Gastrocnemius medialis (tissue), 4 donors: ENCODE results near the gene RNASE4. TPM values are rescaled to one million over a fixed set of nuclear protein-coding genes. Genes with fewer than 3 reads are reported as not detected.
"Not testable (repeated sequence)": the region's sequence is repeated elsewhere in the genome, so short reads cannot be mapped to it uniquely, and the experiment has no call there.

Experiments used
- ATAC-seq, 2 donors: fragments of 150-250 bp; one replicate each; pipeline ENCODE4 v1.9.1; 2016
- DNase-seq, 2 donors: peaks; one replicate each; pipeline ENCODE4 v3.0.0-alpha.2; 2019
- H3K27ac ChIP-seq, 4 donors: fragments of 200-600 bp; sonication (generic); 1 replicate in 1 of 4; 2 replicates in 3 of 4; pipeline ENCODE4 v1.5.1; 2016 to 2018; ENCODE audit warnings: mild to moderate bottlenecking in 2 of 4, moderate library complexity in 1 of 4
- H3K27me3 ChIP-seq, 3 donors: fragments of 200-600 bp; sonication (generic) in 2 of 3; 1 replicate in 1 of 3; 2 replicates in 2 of 3; pipeline versions ENCODE4 v1.5.1 to v1.6.0; 2016 to 2019; ENCODE audit warnings: mild to moderate bottlenecking in 1 of 3, moderate library complexity in 1 of 3
- H3K36me3 ChIP-seq, 2 donors: fragments of 200-600 bp; sonication (generic) in 1 of 2; one replicate each; pipeline ENCODE4 v1.5.1; 2017 to 2018
- H3K4me1 ChIP-seq, 2 donors: fragments of 200-600 bp; sonication (generic) in 1 of 2; one replicate each; pipeline ENCODE4 v1.5.1; 2016 to 2017; ENCODE audit warnings: mild to moderate bottlenecking in 2 of 2
- H3K4me3 ChIP-seq, 4 donors: fragments of 200-600 bp; sonication (generic) in 3 of 4; 1 replicate in 1 of 4; 2 replicates in 3 of 4; pipeline ENCODE4 v1.5.1; 2016 to 2019; ENCODE audit warnings: mild to moderate bottlenecking in 2 of 4
- H3K9me3 ChIP-seq, 3 donors: fragments of 200-600 bp; sonication (generic) in 2 of 3; 1 replicate in 1 of 3; 2 replicates in 2 of 3; pipeline ENCODE4 v1.5.1; 2016 to 2019
- POLR2A ChIP-seq, 2 donors: fragments of 450-650 bp; IDR thresholded peaks; one replicate each; pipeline ENCODE4 v1.6.1; 2017; ENCODE audit warnings: antibody characterized with exemption in 2 of 2, mild to moderate bottlenecking in 2 of 2, moderate library complexity in 2 of 2
- in situ Hi-C, 4 donors: fragments of 200-750 bp; cut with MboI; loops; one replicate each; pipeline versions ENCODE4 v1.15.0 to v1.8.0; 2017; ENCODE audit warnings: low sequenced_read_pairs in 4 of 4
- intact Hi-C: fragments of 100-400 bp; cut with DNase I; formaldehyde crosslinking; loops from one replicate; pipeline ENCODE4 v1.15.1; 2023; ENCODE audit warnings: low total_unique reads
- total RNA-seq, 4 donors: library from RNA; depleted of rRNA; stranded (reverse); fragments of >200 nt; gene quantifications; one replicate each; pipeline versions ENCODE4 v1.1.0 to v1.2.3, GENCODE V29; 2016
- TF ChIP-seq, protein P1 (sequence below), 5 experiments: fragments of 450-650 bp in 3 of 5; fragments of 200-600 bp in 2 of 5; sonication (generic) in 2 of 5; IDR thresholded peaks in 4 of 5; conservative IDR thresholded peaks in 1 of 5; 1 replicate in 4 of 5; 2 replicates in 1 of 5; pipeline ENCODE4 v1.5.1; 2016 to 2019; ENCODE audit warnings: antibody characterized with exemption in 5 of 5, mild to moderate bottlenecking in 3 of 5, moderate library complexity in 3 of 5

The RNASE4 gene
- total RNA-seq, 4 donors from 2014 or later: 12.2 to 21.3 (median 18.9) TPM

DNA sequence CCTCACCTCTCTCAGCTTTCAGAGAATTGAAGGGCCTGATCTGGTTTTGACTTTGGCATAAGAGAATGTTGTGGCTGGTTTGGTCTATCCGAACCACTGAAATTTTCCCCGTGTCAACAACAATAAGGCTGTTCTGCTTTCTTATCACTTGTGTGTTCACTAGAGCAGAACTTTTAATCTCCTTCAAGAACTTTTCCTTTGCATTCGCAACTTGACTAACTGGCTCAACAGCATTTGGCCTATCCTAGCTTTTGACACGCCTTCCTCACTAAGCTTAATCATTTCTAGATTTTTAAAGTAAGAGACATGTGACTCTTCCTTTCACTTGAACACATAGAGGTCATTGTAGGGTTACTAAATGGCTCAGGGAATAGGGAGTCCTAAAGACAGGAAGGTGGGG, 35.4 kb downstream of the RNASE4 start:
- intact Hi-C loops: no loop called here

DNA sequence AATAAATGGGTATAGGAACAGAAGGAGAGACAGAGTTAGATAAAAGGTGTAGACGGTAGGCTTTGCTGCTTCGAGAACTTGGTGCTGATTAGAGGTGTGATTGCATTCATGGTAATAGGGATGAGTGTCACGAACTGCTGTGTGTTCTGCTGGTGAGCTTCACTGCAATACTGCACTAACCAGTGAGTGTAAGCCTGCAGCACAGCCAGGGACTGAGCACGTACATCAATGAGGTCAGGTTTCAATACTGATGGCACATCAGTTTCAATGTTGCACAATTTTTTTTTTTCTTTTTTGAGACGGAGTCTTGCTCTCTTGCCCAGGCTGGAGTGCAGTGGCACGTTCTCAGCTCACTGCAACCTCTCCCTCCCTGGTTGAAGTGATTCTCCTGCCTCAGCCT, 36.4 kb downstream of the RNASE4 start:
- intact Hi-C loops (no loop called here), in situ Hi-C loops (no loop called here)
- Histone ChIP-seq H3K27ac (no peak overlapping the region), H3K9me3 (no peaks in the 10 kb centered on the region), H3K4me1 (no peaks in the 10 kb centered on the region), H3K4me3 (no peak overlapping the region), H3K27me3 (peaks cover 0 to 23% (median 9%) of the 10 kb centered on the region in 3 donors), H3K36me3 (no peaks in the 10 kb centered on the region)
- ATAC-seq (no peak), DNase-seq (no peak)
- TF ChIP-seq, protein P1, sequence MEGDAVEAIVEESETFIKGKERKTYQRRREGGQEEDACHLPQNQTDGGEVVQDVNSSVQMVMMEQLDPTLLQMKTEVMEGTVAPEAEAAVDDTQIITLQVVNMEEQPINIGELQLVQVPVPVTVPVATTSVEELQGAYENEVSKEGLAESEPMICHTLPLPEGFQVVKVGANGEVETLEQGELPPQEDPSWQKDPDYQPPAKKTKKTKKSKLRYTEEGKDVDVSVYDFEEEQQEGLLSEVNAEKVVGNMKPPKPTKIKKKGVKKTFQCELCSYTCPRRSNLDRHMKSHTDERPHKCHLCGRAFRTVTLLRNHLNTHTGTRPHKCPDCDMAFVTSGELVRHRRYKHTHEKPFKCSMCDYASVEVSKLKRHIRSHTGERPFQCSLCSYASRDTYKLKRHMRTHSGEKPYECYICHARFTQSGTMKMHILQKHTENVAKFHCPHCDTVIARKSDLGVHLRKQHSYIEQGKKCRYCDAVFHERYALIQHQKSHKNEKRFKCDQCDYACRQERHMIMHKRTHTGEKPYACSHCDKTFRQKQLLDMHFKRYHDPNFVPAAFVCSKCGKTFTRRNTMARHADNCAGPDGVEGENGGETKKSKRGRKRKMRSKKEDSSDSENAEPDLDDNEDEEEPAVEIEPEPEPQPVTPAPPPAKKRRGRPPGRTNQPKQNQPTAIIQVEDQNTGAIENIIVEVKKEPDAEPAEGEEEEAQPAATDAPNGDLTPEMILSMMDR (IDR thresholded peaks at IDR 0.05 in 4 of 5, conservative IDR thresholded peaks at IDR 0.05 in 1 of 5): no peak
- no peak for TF ChIP-seq POLR2A (IDR thresholded peaks at IDR 0.05)

More for the DNA sequence above, 35.4 kb downstream of the RNASE4 start:
- Histone ChIP-seq H3K36me3 (no peaks in the 10 kb centered on the region), H3K4me3 (no peak overlapping the region), H3K27ac (no peak overlapping the region), H3K27me3 (peaks cover 0 to 23% (median 0%) of the 10 kb centered on the region in 3 donors), H3K9me3 (no peaks in the 10 kb centered on the region), H3K4me1 (peaks cover 0 to 1% of the 10 kb centered on the region in 2 donors)
- TF ChIP-seq, protein P1 (IDR thresholded peaks at IDR 0.05 in 4 of 5, conservative IDR thresholded peaks at IDR 0.05 in 1 of 5): no peak
- TF ChIP-seq POLR2A (IDR thresholded peaks at IDR 0.05): no peak
- DNase-seq: no peak
- ATAC-seq: no peak
- in situ Hi-C loops: no loop called here

DNA sequence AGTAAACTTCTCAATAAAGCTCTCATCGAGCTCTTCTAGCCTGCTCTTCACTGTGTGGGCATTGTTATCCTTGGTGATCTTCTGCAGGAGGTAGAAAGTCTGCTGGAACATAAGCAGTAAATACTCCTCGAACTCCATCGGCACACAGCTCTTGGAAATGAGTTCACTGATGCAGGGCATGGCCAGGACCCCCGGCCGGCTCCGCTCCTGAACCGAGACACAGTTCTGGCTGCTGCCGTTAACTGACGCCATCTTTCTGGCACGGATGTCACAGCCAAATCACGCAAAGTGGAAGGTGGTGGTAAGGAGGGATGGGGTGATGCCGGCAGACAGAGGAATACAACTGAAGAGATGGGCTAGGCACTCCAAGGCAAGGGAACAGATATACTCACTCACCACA, 37.7 kb downstream of the RNASE4 start:
- intact Hi-C loops: no loop called here
- no peaks in the 10 kb centered on the region for H3K4me1 ChIP-seq
- TF ChIP-seq POLR2A (IDR thresholded peaks at IDR 0.05): no peak
- TF ChIP-seq, protein P1 (IDR thresholded peaks at IDR 0.05 in 4 of 5, conservative IDR thresholded peaks at IDR 0.05 in 1 of 5): no peak
- in situ Hi-C loops: no loop called here
- H3K36me3 ChIP-seq: no peaks in the 10 kb centered on the region
- peaks cover 0 to 23% (median 10%) of the 10 kb centered on the region in 3 donors for H3K27me3 ChIP-seq
- ATAC-seq (no peak), DNase-seq (no peak)
- H3K27ac ChIP-seq: no peak overlapping the region
- H3K9me3 ChIP-seq: no peaks in the 10 kb centered on the region
- no peak overlapping the region for H3K4me3 ChIP-seq

DNA sequence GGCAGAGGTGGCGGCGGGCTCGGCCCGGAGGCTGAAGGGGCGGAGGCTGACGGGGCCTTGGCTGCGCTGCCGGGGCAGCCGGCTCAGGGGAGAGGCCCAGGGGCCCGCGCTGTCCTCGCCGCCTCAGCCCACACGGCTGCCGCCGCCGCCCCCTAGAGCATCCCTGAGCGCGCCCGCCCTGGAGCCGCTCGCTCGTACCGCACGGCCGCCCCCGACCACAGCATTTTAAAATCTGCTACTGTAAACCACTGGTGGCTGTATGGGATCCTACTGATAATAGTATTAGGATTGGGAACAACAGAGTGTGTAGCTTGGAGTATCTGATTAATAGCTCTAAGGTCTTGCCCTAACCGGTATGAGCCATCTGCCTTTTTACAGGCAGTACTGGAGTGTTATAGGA, 39.1 kb downstream of the RNASE4 start:
- Histone ChIP-seq H3K36me3 (no peaks in the 10 kb centered on the region), H3K27me3 (peaks cover 0 to 23% (median 10%) of the 10 kb centered on the region in 3 donors), H3K4me1 (no peaks in the 10 kb centered on the region), H3K27ac (no peak overlapping the region), H3K9me3 (no peaks in the 10 kb centered on the region), H3K4me3 (no peak overlapping the region)
- no peak for DNase-seq
- TF ChIP-seq, protein P1 (IDR thresholded peaks at IDR 0.05 in 4 of 5, conservative IDR thresholded peaks at IDR 0.05 in 1 of 5): no peak
- TF ChIP-seq POLR2A (IDR thresholded peaks at IDR 0.05): no peak
- intact Hi-C loops (no loop called here), in situ Hi-C loops (no loop called here)
- no peak for ATAC-seq

DNA sequence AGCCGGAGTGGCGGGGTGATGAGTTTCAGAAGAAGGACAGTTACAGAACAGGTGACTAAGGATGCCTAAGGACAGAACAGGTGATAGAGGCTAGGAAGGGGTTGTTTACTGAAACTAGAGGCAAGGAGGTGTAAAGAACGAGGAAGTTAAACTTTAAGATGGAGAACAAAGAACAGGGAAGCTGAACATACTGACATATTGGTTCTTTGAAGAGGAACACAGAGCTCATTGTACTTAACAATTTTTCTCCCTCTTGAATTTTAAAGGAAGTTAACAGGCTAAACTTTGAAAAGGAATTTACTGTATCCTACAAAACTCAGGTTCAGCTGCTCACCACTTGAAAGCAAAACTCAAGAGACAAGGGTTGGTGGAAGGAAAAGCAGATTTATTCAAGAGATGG, 41.8 kb downstream of the RNASE4 start:
- H3K4me3 ChIP-seq, H3K4me1 ChIP-seq, intact Hi-C loops, H3K27ac ChIP-seq, in situ Hi-C loops, DNase-seq, H3K36me3 ChIP-seq, H3K9me3 ChIP-seq, ATAC-seq: not testable (repeated sequence)
- H3K27me3 ChIP-seq: peaks cover 0 to 23% (median 10%) of the 10 kb centered on the region in 3 donors
